Measurements from ENCODE around the gene B4GAT1. TPM values are rescaled to one million over a fixed set of nuclear protein-coding genes. Genes with fewer than 3 reads are reported as not detected.

The B4GAT1 gene
- total and polyA plus RNA-seq, 2 of the 13 experiments (the other 11 are each of a cell fraction or from before 2014, with no cell fraction given), result 40.4 to 109 TPM

DNA sequence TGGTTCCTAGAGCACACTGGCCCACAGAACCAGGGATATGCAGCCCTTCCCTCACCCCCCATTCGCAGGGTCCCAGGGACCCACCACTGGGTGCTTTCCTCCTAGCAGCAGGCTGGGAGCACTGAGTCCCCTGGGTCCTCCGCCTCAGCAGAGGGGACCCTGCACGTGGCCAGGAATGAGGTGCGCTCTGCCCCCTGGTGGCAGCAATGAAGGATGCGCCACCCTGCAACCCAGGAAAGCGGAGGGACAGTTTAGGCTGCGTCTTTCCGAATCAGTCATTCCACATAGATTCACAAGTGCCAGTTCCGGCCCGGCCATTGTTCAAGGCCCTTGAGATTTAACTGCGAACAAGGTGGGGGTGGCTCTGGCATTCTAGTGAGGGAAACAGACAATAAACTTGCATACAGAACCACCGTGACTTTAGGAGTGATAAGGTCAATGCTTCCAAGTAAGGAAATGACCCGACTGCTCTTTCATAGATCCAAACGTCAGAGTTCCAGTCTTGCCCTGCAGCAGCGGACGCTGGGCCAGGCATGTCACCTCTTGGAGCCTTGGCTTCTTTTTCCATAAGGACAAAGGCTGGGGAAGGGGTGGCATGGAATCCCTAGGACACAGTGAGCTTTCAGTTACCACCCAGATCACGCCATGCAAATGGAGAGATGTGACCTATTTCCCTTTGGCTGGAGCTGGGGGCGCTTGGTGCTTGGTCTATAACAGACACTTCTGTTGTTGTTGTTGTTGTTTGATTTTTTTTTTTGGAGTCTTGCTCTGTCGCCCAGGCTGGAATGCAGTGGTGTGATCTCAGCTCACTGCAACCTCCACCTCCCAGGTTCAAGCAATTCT lies 18.9 kb downstream of the B4GAT1 start (continued):
- TF ChIP-seq ZNF556 (CRISPR knock-in tag; IDR thresholded peaks at IDR 0.05; ENCODE audit: borderline replicate concordance) (peak; percentile 61; the same call in 1 of the 2 replicates), MAX (IDR thresholded peaks at IDR 0.05) (peak; percentile 99), ZFP36L2 (CRISPR knock-in tag; IDR thresholded peaks at IDR 0.05) (0 out of 2 replicates have a peak, but pooled peaks have one; percentile 65), ZNF446 (CRISPR knock-in tag; IDR thresholded peaks at IDR 0.05) (no peak), ZNF503 (CRISPR knock-in tag; IDR thresholded peaks at IDR 0.05) (no peak)

DNA sequence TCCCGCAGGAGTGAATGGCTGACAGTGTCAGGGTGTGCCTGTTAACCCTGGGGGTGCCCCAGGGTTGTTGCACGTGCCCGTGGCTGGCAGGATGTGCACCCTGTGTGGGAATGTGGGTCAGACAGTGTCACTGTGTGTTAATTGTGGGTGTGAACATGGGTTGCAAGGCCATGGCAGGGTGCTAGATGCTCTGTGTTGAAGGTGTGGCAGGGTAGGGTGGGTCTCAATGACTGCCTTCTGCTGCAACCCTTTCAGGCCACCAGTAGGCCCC lies 19.5 kb downstream of the B4GAT1 start:
- intact Hi-C loops (cut with micrococcal nuclease; ENCODE audit: unreplicated experiment), result loop anchor here (1.0 to 5.0 kb wide), 2 partner anchors 17 to 546 kb away; partner anchors contain the start of gene AP5B1
- no CpG with 5 or more reads among the region's 3 CpGs for WGBS (ENCODE audit: low lambda C conversion rate)
- Histone ChIP-seq H3K27me3 (ENCODE audit: control insufficient read depth in 1 of 2, insufficient read depth in 2 of 2, low read length in 2 of 2) (peaks cover 0 to 18% of the 10 kb centered on the region in 2 experiments; a peak in 3 of 5 replicates), H3K4me1 (ENCODE audit: insufficient read depth, low read length) (peaks cover 59% of the 10 kb centered on the region), H2AFZ (ENCODE audit: low read length) (no peak overlapping the region), H3K79me2 (ENCODE audit: insufficient read depth, low read length) (no peaks in the 10 kb centered on the region), H3K4me3 (replicated peaks in 1 of 3; ENCODE audit: insufficient read depth in 1 of 3, low read depth in 2 of 3, low read length in 3 of 3) (peak overlapping the region in 1 of 3 experiments; percentile 76; a peak in 1 of 6 replicates), H3K36me3 (replicated peaks in 1 of 2; ENCODE audit: control insufficient read depth in 1 of 2, insufficient read depth in 2 of 2, low read length in 2 of 2) (no peaks in the 10 kb centered on the region), H4K20me1 (ENCODE audit: insufficient read depth, low read length) (no peaks in the 10 kb centered on the region), H3K9ac (ENCODE audit: insufficient read depth, low read depth, low read length) (peak overlapping the region; percentile 53; the same call in 1 of the 2 replicates), H3K4me2 (ENCODE audit: low read depth, low read length) (peak overlapping the region; percentile 100), H3K27ac (ENCODE audit: extremely low read length, insufficient read depth, low read length) (no peak overlapping the region), H3K9me3 (ENCODE audit: low read length) (no peaks in the 10 kb centered on the region)
- ChIA-PET CTCF (ENCODE audit: low intra/inter-chr PET ratio, low total read pairs) (interaction anchor here (1.2 to 3.4 kb wide), 5 partner anchors 16 to 105 kb away, joined by 4 to 68 read pairs (median 7); no protein-coding TSS in a partner anchor), POLR2A (no interaction called here)
- in situ Hi-C loops (cut with HindIII; ENCODE audit: extremely low pct_ligation_motif_present, low pct_unique_long_range_greater_than_20kb), result loop anchor here (5.0 kb wide), 1 partner anchor 36 kb away; the partner anchor contains the start of gene TMEM151A
- ATAC-seq, result peak; percentile 20
- FAIRE-seq, result no peak
- no TSS peak for BruUV-seq (replicated peaks)
- DNase-seq (ENCODE audit: low spot score), result no peak
- TF ChIP-seq, protein P1, sequence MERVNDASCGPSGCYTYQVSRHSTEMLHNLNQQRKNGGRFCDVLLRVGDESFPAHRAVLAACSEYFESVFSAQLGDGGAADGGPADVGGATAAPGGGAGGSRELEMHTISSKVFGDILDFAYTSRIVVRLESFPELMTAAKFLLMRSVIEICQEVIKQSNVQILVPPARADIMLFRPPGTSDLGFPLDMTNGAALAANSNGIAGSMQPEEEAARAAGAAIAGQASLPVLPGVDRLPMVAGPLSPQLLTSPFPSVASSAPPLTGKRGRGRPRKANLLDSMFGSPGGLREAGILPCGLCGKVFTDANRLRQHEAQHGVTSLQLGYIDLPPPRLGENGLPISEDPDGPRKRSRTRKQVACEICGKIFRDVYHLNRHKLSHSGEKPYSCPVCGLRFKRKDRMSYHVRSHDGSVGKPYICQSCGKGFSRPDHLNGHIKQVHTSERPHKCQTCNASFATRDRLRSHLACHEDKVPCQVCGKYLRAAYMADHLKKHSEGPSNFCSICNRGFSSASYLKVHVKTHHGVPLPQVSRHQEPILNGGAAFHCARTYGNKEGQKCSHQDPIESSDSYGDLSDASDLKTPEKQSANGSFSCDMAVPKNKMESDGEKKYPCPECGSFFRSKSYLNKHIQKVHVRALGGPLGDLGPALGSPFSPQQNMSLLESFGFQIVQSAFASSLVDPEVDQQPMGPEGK (CRISPR knock-in tag; IDR thresholded peaks at IDR 0.05), result no peak
- no peak for TF ChIP-seq ZNF30 (CRISPR knock-in tag; IDR thresholded peaks at IDR 0.05)
- no peak for TF ChIP-seq JUNB (CRISPR knock-in tag; IDR thresholded peaks at IDR 0.05; ENCODE audit: borderline replicate concordance)
- no peak for TF ChIP-seq KIAA2018 (CRISPR knock-in tag; IDR thresholded peaks at IDR 0.05; ENCODE audit: borderline replicate concordance)
